Activated T-helper 1 cell treated with anti-CD3 and anti-CD28 coated beads, Interleukin-2, amount 50 U/mL, for 16 hours (primary cell): ENCODE measurements around the gene KRT77.
"Not testable (repeated sequence)": the region's sequence is repeated elsewhere in the genome, so short reads cannot be mapped to it uniquely, and the experiment has no call there.

Experiments
- DNase-seq, 2 donors: peaks; one replicate each; pipeline ENCODE4 v3.0.0-alpha.2; 2020; ENCODE audit warnings: low read depth in 1 of 2, low spot score in 1 of 2

KRT77 gene

GRCh38 chr12:52722680-52723079, 19.4 kb upstream of the KRT77 start:
- DNase-seq = no peak

DNA sequence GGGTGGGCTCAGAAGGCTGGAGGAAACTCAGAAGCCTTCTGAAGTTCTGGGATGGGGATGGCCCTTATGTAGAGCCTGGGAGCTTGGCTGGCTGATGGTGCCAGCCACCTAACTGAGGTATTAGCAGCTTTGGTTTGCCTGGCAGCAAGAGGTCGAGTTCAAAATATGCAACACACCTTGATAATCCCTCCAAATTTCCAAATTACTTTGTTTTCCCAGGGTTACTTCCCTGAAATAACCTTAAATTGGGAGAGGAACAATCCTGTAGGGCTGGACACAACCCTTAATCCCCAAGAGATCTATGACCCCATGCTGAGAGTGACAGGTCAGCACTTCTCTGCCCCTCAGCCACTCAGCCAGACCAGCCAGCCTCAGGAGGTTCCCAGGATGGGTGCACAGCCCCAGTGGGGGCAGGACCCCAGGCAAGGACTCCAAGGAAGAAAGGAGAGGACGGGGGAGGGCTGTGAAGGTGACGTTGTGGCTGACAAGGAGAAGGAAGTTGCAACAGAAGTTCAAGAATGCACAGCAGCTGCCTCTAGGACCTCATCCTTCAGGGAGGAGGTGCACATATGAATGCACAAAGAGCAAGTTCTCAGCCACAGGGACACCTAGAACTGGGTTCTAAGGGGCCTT, 18.6 kb upstream of the KRT77 start:
- no peak for DNase-seq

GRCh38 chr12:52720365-52720886, 17.1 kb upstream of the KRT77 start:
- no peak for DNase-seq

GRCh38 chr12:52716061-52716460, 12.7 kb upstream of the KRT77 start:
- no peak for DNase-seq

- DNase-seq = no peak
Observed at GRCh38 chr12:52715416-52715815, 12.1 kb upstream of the KRT77 start.

GRCh38 chr12:52714887-52715281, 11.6 kb upstream of the KRT77 start:
- DNase-seq = no peak

DNA sequence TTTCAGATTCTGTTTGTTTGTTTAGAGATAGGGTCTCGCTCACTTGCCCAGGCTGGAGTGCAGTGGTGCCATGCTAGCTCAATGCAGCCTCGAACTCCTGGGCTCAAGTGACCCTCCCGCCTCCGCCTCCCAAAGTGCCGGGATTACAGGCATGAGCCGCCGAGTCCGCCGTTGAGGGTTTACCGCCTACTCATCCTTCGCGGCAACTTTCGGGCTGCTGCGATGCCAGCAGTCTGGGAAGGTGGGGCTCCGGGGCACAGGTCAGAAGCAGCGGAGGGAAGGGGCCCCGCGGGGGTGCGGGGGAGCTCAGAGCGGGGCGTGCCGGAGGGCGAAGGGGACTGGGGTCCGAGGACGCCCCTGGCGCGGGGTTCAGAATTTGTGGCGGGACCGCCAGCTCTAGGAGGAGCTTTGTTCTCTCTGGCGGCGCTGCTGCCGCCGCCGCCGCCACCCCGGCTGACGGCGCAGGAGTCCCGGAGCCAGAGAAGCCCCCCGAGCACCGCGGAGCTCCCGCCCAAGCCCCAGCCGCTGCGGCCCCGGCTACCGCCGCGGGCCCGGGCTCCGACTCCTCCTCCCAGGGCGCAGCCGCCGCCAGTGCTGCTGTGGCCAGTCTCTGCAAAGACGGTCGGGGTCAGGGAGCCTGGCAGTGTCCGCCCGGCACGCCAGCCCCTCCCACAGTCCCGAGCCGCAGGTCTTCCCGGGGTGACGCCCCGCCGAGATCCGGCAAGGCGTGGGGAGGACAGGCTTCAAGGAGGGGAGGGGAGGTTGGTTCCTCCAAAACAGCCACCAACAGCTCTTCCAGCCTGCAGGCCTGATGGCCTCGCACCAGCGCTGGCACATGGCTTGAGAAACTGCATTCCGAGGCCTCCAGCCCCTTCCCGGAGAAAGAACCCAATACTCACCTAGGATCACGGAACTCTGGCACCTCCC, 10.9 kb upstream of the KRT77 start:
- no peak for DNase-seq

- DNase-seq = not testable (repeated sequence)
Observed at GRCh38 chr12:52712122-52712521, 8.8 kb upstream of the KRT77 start.

DNA sequence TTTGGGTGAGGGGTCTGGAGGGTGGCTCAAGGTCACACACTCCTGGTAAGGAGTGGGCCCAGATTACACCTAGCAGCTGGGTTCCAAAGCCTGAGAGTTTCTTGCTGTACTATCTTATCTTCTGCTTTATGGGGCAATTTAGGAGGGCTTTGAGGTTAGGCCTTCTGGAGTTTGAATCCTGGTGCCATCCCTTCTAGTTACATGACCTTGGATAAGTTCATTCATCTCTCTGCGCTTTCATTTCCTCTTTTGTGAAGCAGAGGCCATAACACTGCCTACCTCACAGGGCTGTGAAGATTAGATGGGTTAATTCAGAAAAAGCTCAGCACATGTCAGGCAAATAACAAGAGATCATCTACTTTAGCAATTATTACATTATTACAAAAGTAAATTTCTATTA, 7.4 kb upstream of the KRT77 start:
- no peak for DNase-seq

DNA sequence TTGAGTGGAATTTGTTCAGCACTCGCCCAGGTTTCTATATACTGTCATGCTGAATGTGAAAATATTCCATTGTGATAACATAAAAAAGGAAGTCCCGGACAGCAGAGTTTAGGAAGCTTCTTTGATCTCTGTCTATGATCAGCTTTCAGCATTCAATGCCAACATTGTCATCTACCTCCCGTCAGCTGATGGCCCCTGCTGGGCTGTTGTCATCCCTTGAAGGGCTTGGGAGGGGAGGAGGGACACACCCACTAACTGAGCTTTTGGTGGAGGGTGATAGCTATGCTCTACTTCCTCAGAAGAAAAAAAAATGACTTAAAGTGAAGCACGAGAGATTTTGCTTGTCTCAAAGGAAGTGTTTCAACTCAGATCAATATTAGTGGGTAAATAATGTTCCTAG, 4.7 kb upstream of the KRT77 start:
- DNase-seq = no peak

GRCh38 chr12:52704464-52704863, 1.1 kb upstream of the KRT77 start:
- no peak for DNase-seq

GRCh38 chr12:52703878-52704277, 554 bp upstream of the KRT77 start:
- DNase-seq = no peak

- no peak for DNase-seq
Observed at GRCh38 chr12:52702338-52702737, 986 bp downstream of the KRT77 start.

DNA sequence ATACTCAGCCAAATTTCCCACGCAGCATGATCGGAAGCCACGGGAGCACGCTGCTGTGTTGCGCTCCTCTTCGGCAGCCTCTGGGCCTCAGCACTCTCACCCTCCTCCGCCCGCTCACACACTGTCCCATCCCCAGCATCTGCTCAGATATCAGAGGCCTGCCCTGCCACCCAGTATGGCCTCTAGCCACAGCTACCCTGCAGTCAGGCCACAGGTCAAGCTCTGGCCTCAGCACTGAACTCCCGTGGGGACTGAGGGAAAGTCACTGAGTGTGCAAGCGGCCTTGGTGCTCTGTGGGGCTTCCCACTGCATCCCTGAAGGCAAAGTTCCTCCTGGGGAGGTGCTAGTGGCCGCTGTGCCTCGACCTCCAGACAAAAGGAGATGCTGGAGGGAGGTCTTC, 2.0 kb downstream of the KRT77 start:
- no peak for DNase-seq

DNA sequence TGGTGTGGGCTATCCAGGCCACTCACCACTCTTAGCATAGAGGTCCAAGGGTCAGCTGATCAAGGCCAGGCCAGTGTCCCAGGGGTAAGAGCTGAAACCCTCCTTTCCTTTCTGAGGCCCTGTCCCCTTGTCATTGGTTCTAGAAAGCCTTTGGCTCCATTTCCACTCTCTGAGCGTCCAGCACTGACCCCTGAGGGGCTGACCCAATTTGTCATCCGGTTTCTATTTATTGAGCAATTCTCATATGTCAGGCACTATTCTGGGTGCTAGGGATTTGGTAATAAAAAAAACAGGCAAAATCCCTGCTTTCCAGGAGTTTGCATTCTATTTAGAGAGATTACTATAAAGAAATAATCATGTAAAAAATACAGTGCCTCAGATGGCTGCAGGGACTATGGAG, 3.4 kb downstream of the KRT77 start:
- DNase-seq = no peak

- DNase-seq = no peak
Observed at GRCh38 chr12:52699373-52699772, 4.0 kb downstream of the KRT77 start.

- DNase-seq = no peak
Observed at GRCh38 chr12:52698651-52699340, 4.5 kb downstream of the KRT77 start.

DNA sequence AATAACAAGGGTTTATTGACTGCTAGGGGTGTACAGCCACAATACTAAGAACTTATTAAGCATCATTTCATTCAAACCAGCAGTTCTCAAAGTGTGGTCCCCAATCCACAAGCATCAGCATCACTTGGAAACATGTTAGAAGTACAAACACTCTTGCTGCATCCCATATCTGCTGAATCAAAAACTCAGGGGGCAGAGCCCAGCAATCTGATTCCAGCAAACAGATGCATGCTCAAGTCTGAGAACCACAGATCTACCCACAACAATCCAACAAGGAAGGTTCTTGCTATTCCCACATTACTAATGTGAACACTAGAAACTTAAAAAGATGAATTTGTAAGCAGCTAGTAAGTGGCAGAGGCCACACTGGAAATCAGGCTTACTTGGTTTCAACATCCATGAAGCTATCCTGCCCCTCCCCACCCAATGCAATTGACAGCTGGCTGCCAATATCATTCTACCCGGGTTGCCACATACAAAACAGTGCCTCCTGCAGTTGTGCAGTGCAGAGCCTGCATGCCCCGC, 6.2 kb downstream of the KRT77 start:
- DNase-seq = no peak

- no peak for DNase-seq
Observed at GRCh38 chr12:52696588-52696987, 6.7 kb downstream of the KRT77 start.

DNA sequence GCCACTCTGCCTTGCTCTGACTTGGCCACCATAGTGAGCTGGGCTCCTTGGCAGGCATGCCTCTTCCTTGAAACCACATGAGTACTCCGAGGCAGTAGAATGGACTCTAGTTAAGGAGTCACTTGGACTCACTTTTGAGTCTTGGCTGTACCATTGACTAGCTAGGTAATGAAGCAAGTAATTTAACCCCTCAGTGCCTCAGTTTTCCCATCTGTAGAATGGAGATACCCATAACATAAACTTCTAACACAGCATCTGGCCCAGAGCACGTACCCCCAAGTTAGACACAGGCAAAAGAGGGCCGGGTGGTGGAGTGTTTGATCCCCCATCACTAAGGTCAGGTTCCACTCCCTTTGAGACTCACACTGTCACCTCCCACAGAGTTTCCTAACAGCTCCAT, 8.3 kb downstream of the KRT77 start:
- DNase-seq = no peak

- DNase-seq = no peak
Observed at GRCh38 chr12:52694151-52694550, 9.2 kb downstream of the KRT77 start.

GRCh38 chr12:52693261-52693660, 10.1 kb downstream of the KRT77 start:
- DNase-seq = no peak
